SU-DHL-6 (cell line): ENCODE data around the gene OR2AG1.

Experiments
- EZH2phosphoT487 ChIP-seq: fragments of 200-600 bp; sonication (generic), shearing (Covaris generic); conservative IDR thresholded peaks from 2 replicates; pipeline ENCODE4 v1.6.1; 2018; ENCODE audit warnings: mild to moderate bottlenecking, antibody characterized with exemption, low read length, moderate library complexity, mixed read lengths
- TF ChIP-seq, protein P1 (sequence below): fragments of 200-600 bp; sonication (generic); IDR thresholded peaks from one replicate; pipeline ENCODE4 v1.5.1; 2017; ENCODE audit warnings: antibody characterized with exemption, mild to moderate bottlenecking, low read length, moderate library complexity; ENCODE audit not compliant: insufficient read depth, poor library complexity, severe bottlenecking

DNA sequence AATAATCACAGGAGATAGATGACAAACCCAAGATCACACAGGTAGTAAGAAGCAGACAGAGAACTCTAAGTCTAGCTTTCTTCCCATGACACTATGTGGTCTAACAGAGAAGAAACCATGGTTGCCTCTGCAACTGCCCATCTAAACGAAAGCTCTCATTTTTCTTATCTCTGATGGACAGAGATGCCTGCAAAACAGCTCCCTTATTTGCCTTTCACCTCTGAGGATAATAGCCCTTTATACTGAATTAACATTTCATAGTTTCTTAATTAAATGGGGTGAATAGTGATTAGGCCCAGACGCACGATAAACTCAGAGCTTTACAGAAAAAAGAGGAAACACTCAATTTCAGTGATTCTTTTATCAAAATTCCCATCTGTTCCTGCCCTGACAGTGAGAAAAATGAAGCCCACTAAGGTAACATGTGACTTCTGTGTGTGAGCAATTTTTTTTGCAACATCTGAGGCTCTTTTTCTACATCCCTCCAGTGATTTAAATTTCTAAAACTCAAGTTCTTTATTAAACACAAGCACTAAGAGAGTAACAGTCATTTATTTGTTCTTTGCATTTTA, 35.6 kb upstream of the OR2AG1 start:
- TF ChIP-seq, protein P1, sequence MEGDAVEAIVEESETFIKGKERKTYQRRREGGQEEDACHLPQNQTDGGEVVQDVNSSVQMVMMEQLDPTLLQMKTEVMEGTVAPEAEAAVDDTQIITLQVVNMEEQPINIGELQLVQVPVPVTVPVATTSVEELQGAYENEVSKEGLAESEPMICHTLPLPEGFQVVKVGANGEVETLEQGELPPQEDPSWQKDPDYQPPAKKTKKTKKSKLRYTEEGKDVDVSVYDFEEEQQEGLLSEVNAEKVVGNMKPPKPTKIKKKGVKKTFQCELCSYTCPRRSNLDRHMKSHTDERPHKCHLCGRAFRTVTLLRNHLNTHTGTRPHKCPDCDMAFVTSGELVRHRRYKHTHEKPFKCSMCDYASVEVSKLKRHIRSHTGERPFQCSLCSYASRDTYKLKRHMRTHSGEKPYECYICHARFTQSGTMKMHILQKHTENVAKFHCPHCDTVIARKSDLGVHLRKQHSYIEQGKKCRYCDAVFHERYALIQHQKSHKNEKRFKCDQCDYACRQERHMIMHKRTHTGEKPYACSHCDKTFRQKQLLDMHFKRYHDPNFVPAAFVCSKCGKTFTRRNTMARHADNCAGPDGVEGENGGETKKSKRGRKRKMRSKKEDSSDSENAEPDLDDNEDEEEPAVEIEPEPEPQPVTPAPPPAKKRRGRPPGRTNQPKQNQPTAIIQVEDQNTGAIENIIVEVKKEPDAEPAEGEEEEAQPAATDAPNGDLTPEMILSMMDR = no peak
- TF ChIP-seq EZH2phosphoT487 = no peak
